ENCODE data around the gene CCDC188.

DNA sequence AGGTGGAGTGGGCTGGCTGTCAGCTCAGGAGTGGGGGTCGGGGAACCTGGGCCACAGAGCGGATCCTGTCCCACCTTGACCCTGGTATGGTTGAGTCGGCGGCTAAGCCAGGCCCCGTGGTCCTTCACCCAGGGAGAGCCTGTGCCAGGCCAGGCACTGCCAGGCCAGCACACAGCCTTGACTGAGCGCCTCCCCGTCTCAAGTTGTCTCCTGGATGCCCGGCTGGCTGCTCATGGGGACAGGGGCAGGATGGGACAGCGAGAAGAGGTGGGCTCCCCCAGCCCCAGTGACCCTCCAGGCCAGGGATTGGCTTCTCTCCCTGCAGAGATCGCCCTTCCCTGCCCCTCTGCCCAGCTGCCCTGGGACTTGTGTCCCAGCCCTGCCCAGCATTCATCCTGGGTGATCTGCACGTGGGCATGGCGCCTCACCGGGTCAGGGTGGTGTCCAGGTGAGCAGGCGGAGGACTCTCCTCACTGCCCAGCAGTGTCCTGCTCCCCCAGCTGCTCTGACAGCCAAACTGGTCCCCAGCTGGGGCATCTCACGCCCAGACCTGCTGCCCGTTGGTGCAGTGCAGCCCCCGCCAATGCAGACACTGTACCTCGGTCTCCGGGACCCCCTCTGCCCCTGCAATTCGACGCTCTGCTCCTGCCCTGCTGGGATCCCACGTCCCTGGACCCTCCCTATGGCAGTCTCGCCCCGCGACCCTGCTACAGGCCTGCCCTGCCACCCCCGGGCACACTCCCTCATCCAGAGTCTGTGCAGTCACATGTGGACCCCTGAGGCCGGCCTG is 28.8 kb upstream of the CCDC188 start:
- TF ChIP-seq GATA2 (IDR thresholded peaks at IDR 0.05; ENCODE audit: low read depth, low read length) = no peak
- no peak for TF ChIP-seq GATA3 (IDR thresholded peaks at IDR 0.05; ENCODE audit: low read depth, low read length)
